Fibroblast of the aortic adventitia (primary cell): ENCODE data around the gene UNC5C. TPM values are rescaled to one million over a fixed set of nuclear protein-coding genes. Genes with fewer than 3 reads are reported as not detected.

ENCODE experiments used
- DNase-seq: peaks from one replicate; pipeline ENCODE4 v3.0.0-alpha.2; 2010; ENCODE audit warnings: low read depth
- H3K4me3 ChIP-seq: 2 replicates; pipeline ENCODE4 v1.5.1; 2011; ENCODE audit warnings: low read depth, mild to moderate bottlenecking, control low read depth, low read length, moderate library complexity
- total RNA-seq: library from RNA; depleted of rRNA; stranded (reverse); fragments of >200 nt; gene quantifications from 2 replicates; pipeline ENCODE4 v1.2.3, GENCODE V29; 2012; ENCODE audit warnings: low replicate concordance
- TF ChIP-seq, protein P1 (sequence below): IDR thresholded peaks from 2 replicates; pipeline ENCODE4 v1.5.1; 2011; ENCODE audit warnings: mild to moderate bottlenecking, low read length, control low read depth, inconsistent platforms; ENCODE audit not compliant: insufficient read depth

Gene UNC5C
- total RNA-seq, 1 donor: 2.2 TPM

DNA sequence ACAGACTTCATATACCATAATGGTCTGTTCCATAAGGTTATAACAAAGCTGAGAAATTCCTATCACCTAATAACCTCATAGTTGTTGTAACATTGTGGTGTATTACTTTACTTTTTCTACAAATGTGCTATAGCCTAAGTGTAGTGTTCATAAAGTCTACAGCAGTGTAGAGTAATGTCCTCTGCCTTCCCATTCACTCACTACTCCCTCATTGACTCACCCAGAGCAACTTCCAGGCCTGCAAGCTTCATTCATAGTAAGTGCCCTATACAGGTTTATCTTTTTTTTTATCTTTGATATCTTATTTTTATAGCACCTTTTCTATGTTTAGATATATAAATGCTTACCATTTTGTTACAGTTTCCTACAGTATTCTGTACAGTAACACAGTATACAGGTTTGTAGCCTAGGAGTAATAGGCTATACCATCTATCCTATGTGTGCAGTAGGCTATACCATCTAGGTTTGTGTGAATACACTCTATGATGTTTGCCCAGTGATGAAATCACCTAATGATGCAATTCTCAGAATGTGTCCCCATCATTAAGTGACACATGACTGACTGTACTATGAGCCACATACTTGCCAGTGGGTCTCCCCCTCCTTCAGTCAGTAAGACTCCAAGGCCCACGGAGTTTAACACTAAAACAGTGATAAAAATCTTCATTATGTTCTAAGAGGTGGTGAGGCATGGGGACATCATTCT lies 299.9 kb downstream of the UNC5C start:
- DNase-seq: no peak
- TF ChIP-seq, protein P1, sequence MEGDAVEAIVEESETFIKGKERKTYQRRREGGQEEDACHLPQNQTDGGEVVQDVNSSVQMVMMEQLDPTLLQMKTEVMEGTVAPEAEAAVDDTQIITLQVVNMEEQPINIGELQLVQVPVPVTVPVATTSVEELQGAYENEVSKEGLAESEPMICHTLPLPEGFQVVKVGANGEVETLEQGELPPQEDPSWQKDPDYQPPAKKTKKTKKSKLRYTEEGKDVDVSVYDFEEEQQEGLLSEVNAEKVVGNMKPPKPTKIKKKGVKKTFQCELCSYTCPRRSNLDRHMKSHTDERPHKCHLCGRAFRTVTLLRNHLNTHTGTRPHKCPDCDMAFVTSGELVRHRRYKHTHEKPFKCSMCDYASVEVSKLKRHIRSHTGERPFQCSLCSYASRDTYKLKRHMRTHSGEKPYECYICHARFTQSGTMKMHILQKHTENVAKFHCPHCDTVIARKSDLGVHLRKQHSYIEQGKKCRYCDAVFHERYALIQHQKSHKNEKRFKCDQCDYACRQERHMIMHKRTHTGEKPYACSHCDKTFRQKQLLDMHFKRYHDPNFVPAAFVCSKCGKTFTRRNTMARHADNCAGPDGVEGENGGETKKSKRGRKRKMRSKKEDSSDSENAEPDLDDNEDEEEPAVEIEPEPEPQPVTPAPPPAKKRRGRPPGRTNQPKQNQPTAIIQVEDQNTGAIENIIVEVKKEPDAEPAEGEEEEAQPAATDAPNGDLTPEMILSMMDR: no peak

GRCh38 chr4:95243892-95244291 lies 304.9 kb downstream of the UNC5C start:
- no peak for DNase-seq
- TF ChIP-seq, protein P1: no peak
- no peak overlapping the region for H3K4me3 ChIP-seq

More for the DNA sequence above, 299.9 kb downstream of the UNC5C start:
- no peak overlapping the region for H3K4me3 ChIP-seq

DNA sequence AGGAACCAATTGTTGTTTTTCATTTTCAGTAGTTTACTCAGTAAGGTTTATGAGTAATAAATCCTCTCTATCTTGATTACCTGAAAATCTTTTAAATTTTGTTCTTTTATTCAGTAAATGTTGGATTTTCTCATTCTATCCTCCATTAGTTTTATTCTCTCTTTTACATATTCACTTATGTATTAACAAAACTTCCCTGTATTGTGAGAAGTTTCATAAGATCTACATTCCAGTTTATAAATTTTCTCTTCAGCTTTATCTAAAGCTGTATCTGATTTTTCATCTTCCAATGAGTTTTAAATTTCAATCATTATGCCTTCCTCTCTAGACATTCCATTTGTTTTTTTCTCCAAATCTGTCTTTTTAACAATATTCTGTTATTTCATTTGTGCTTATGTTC lies 310.2 kb downstream of the UNC5C start:
- no peak overlapping the region for H3K4me3 ChIP-seq
- DNase-seq: no peak
- TF ChIP-seq, protein P1: no peak

DNA sequence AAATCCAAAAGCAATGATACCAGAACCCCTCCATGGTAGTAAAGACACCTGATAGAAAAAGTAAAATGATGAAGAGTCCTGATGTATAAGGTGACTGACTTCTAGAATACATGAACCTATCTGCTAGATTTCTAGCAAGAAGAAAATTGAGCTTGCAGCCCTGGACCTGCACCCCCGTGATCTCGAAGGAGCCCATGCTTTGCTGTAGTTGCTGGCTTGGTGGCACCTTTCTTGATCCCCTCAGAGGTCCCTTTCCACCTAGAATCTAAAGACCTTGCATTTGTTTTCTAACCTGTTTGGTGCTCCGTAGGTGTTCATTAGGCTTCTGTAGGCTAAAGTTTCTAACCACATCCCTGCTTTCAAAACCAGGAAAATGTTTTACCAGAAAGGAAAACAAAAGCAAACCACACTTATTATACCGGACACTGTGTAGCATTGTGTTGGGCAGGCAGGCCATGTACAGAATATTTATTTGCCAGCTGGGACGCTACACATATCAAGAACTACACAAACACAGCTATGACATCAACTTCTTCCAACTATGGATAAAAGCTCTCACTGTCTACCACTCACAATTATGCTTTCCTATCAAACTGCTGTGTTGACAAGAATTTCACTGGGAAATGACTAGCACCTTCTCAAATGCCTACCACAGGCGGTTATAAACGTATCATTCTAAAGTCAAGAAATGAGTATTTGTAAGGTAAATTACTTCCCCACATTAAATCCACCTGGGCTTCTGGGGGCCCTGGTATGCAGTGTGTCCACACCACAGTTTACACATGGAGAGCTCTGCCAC lies 316.2 kb downstream of the UNC5C start:
- H3K4me3 ChIP-seq: no peak overlapping the region
- TF ChIP-seq, protein P1: no peak
- no peak for DNase-seq

DNA sequence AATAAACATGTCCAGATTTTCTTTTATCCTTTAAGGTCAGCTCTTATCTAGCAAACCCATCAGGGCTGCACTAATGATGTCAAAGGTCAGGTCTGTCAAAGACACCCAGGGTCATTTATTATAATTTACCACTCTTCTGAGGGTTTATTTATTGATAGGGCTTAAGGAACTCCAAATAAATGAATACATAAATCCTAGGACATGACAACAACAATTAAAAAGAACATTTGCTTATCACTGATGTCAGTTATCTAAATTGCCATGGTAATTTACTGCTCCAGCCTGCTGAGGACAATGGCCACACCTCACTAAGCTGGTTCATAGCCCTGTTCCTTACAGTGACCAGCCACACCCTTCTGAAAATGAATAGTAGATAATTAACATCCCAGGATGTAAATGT lies 317.1 kb downstream of the UNC5C start:
- no peak for DNase-seq
- H3K4me3 ChIP-seq: no peak overlapping the region
- TF ChIP-seq, protein P1: no peak

DNA sequence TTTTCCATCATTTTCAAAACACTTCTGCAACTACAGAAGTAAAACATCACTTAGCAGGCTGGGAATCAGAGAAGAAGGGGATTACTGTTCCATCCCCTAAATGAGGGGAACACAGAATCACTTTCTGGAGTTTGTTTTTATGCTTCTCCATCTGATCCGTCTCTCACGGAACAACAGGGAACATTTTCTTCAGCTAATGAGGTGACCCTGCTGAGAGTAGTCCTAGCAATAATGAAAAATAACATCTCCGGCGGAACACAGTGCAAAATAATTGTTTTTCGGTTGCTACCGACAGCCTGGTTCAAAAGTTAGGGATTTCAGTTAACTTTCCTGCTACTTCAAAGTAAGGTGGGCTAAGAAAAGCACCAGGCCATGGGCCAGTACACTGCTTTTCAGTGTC lies 322.9 kb downstream of the UNC5C start:
- no peak for DNase-seq
- H3K4me3 ChIP-seq: no peak overlapping the region
- TF ChIP-seq, protein P1: no peak
